Psoas muscle (tissue), 8 donors: ENCODE measurements around the gene APBB1IP. TPM values are rescaled to one million over a fixed set of nuclear protein-coding genes. Genes with fewer than 3 reads are reported as not detected.

ENCODE experiments used
- ATAC-seq, 4 donors: fragments of 200-7000 bp; cut with Tn5 transposase; one replicate each; pipeline ENCODE4 v1.9.1; 2020; ENCODE audit warnings: moderate library complexity in 3 of 4, mild to moderate bottlenecking in 2 of 4
- DNase-seq, 2 donors: peaks; one replicate each; pipeline ENCODE4 v3.0.0-alpha.2; 2020
- H3K27ac ChIP-seq: fragments of 200-600 bp; one replicate; pipeline ENCODE4 v1.8.0; 2022
- H3K27me3 ChIP-seq, 3 donors: fragments of 200-600 bp in 1 of 3; one replicate each; pipeline versions ENCODE4 v1.6.1 to v1.8.0; 2013 to 2022; ENCODE audit warnings: low read length in 2 of 3, mild to moderate bottlenecking in 2 of 3, moderate library complexity in 1 of 3; ENCODE audit not compliant: insufficient read depth in 3 of 3
- H3K36me3 ChIP-seq, 2 donors: fragments of 200-600 bp in 1 of 2; one replicate each; pipeline versions ENCODE4 v1.6.1 to v1.8.0; 2013 to 2022; ENCODE audit warnings: low read depth in 1 of 2, mild to moderate bottlenecking in 1 of 2, moderate library complexity in 1 of 2; ENCODE audit not compliant: insufficient read depth in 1 of 2
- H3K4me1 ChIP-seq: fragments of 200-600 bp; one replicate; pipeline ENCODE4 v1.8.0; 2022
- H3K4me3 ChIP-seq: fragments of 200-600 bp; one replicate; pipeline ENCODE4 v1.8.0; 2022; ENCODE audit warnings: mild to moderate bottlenecking
- H3K9me3 ChIP-seq: fragments of 200-600 bp; one replicate; pipeline ENCODE4 v1.8.0; 2022
- WGBS, 3 donors: extraction: QIAGEN DNeasy Blood & Tissue Kit; methylation state at CpG; one replicate each; pipeline versions ENCODE4 v1.1.6 to v1.1.7; 2013; 5-methylcytosine and 5-hydroxymethylcytosine counted together
- intact Hi-C, 2 donors: fragments of 100-400 bp; cut with DNase I; formaldehyde crosslinking; loops; one replicate each; pipeline versions ENCODE4 v1.11.0 to v1.14.2; 2022
- polyA plus RNA-seq, 3 donors: library from polyadenylated mRNA; stranded (reverse); fragments of 200-250 nt; gene quantifications; one replicate each; pipeline ENCODE4 v1.2.3, GENCODE V29; 2013
- total RNA-seq, 4 donors: library from RNA; stranded (reverse); fragmentation: NEBNext Ultra II Directional in 2 of 4; extraction: Animal tissue kit (Norgen Biotek cat#: 25700) in 2 of 4; gene quantifications; one replicate each; pipeline versions ENCODE4 v1.2.1 to v1.2.4, GENCODE V29; 2021 to 2023
- TF ChIP-seq, protein P1 (sequence below): fragments of 200-600 bp; IDR thresholded peaks from one replicate; pipeline ENCODE4 v1.8.0; 2022; ENCODE audit warnings: antibody characterized with exemption
- donor health status: healthy with polysubstance abuse.
- donor health status: DM: no; HTN: no; CAD: no; lungs with moderate emphysema.
- donor health status: Bipolar disorder and iron deficiency.
- donor health status: healthy.
- donor health status: DM: yes; HTN: yes; CAD: no.
- donor health status: DM: no; HTN: no; CAD: no.
- donor health status: DM: no; HTN: no; CAD: no.
- donor health status: DM: yes; HTN: yes; CAD: no.

APBB1IP gene
- total and polyA plus RNA-seq, 7 donors: 0.25 to 2.8 (median 0.86) TPM

DNA sequence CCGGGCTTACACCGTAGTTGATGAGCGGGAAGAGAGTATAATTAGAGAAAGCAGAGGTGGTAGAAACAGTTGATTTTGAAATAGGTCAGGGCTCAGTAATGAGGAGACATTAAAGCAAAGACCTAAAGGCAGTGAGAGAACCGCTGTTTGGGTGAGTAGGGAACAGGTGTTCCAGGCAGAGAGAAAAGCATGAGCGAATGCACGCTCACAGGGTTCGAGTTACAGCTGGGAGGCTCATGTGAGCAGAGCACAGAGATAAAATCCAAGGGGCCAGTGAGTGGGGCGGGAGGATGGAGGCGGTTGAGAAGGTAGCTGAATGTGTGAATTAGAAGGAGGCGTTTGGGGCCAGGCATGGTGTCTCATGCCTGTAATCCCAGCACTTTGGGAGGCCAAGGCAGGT lies 39.9 kb downstream of the APBB1IP start:
- intact Hi-C loops: no loop called here
- Histone ChIP-seq H3K27ac (no peak overlapping the region), H3K36me3 (no peaks in the 10 kb centered on the region), H3K4me1 (no peaks in the 10 kb centered on the region), H3K9me3 (no peaks in the 10 kb centered on the region), H3K27me3 (no peaks in the 10 kb centered on the region), H3K4me3 (no peak overlapping the region)
- 50 to 56% (median 55%) methylated on average over 10 of the region's 10 CpGs for WGBS, 3 donors
- ATAC-seq (no peak), DNase-seq (no peak)
- TF ChIP-seq, protein P1, sequence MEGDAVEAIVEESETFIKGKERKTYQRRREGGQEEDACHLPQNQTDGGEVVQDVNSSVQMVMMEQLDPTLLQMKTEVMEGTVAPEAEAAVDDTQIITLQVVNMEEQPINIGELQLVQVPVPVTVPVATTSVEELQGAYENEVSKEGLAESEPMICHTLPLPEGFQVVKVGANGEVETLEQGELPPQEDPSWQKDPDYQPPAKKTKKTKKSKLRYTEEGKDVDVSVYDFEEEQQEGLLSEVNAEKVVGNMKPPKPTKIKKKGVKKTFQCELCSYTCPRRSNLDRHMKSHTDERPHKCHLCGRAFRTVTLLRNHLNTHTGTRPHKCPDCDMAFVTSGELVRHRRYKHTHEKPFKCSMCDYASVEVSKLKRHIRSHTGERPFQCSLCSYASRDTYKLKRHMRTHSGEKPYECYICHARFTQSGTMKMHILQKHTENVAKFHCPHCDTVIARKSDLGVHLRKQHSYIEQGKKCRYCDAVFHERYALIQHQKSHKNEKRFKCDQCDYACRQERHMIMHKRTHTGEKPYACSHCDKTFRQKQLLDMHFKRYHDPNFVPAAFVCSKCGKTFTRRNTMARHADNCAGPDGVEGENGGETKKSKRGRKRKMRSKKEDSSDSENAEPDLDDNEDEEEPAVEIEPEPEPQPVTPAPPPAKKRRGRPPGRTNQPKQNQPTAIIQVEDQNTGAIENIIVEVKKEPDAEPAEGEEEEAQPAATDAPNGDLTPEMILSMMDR: no peak

DNA sequence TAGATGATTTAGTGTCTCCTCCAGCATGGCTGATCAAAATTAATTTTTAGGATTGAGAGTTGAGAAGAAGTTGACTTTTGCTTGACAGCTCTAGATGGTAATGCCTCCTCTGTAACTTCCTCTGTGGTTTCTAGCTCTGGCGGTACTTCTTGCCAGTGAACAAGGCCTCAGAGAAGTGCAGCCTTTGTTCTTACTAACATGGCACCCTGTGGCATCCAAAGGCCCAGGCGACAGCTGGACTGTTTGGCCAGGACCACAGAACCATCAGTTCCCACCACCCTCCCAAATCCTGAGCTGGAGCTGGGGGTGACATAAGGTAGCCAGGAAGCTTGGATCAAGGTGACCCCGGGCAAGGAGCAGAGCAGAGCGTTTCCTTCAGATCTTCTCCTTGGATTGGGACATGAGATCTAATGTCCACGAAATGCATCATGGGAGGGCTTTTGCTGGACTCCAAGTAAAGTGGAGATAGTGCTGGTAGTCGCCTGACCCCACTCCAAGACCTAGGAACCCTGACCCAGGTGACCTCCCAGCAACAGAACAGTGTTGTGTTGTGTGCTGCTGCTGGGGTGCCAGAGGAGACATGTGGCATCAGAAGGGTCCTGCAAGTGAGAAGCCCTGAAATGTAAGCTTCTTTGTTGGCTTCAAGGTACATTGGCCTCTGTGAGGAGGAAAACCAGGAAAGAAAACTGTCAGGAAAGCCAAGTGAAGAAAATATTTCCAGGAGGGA lies 41.8 kb downstream of the APBB1IP start:
- no peak for DNase-seq
- 78 to 81% (median 79%) methylated on average over 6 of the region's 6 CpGs for WGBS, 3 donors
- Histone ChIP-seq H3K4me1 (no peaks in the 10 kb centered on the region), H3K27ac (no peak overlapping the region), H3K4me3 (no peak overlapping the region), H3K9me3 (no peaks in the 10 kb centered on the region), H3K27me3 (no peaks in the 10 kb centered on the region), H3K36me3 (no peaks in the 10 kb centered on the region)
- TF ChIP-seq, protein P1: no peak
- ATAC-seq: no peak
- intact Hi-C loops: no loop called here

DNA sequence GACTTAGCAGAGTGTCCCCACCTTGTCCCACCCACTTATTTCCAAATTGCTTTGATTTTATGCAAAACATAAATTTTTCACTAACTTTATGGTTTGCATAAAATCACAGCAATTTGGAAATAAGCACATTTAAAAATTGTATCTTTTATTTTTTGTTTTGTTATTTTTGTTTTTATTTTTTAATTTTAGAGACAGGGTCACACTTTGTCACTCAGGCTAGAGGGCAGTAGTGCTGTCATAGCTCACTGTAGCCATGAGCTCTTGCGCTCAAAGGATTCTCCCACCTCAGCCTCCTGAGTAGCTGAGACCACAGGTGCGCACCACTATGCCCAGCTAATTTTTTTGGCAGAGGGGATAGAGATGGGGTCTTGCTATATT lies 43.2 kb downstream of the APBB1IP start:
- H3K36me3 ChIP-seq: no peaks in the 10 kb centered on the region
- no peaks in the 10 kb centered on the region for H3K9me3 ChIP-seq
- ATAC-seq (no peak), DNase-seq (no peak)
- no peak overlapping the region for H3K4me3 ChIP-seq
- intact Hi-C loops: no loop called here
- H3K27ac ChIP-seq: no peak overlapping the region
- no peaks in the 10 kb centered on the region for H3K4me1 ChIP-seq
- H3K27me3 ChIP-seq: no peaks in the 10 kb centered on the region
- WGBS, 3 donors: 95 to 98% (median 96%) methylated on average over 2 of the region's 2 CpGs
- TF ChIP-seq, protein P1: no peak

DNA sequence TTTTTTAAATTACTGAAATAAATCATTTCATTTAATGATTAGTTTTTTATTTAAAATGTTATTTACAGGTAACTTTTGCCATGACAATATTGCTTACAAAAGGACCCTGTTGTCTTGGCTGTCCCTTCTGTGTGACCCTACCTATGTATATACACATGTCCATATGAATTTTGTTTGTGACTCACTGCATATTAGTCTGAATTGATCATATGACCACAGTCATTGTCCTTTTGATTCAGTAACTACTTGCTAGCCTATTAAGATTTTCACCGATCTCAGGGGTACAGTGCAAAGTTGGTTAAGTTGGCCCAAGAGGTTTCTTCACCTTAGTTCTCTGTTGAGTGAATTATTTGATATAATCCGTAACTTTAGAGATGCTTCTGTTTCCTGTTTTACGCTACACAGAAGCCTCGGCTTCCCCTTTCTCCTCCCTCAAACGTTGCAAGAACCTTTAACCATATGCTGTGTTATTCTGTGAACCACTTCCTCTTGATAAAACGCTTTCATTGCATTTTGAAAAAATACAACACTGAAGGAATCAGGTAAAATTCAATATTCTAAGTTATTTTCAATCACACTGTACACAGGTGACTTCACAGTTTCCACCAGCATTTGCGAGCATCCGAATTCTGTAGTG lies 43.9 kb downstream of the APBB1IP start:
- intact Hi-C loops: no loop called here
- WGBS, 3 donors: 60 to 63% (median 62%) methylated on average over 8 of the region's 8 CpGs
- Histone ChIP-seq H3K9me3 (no peaks in the 10 kb centered on the region), H3K4me1 (no peaks in the 10 kb centered on the region), H3K27me3 (no peaks in the 10 kb centered on the region), H3K27ac (no peak overlapping the region), H3K36me3 (no peaks in the 10 kb centered on the region), H3K4me3 (no peak overlapping the region)
- ATAC-seq: no peak
- TF ChIP-seq, protein P1: no peak
- DNase-seq: no peak
